ENCODE measurements around the gene GCHFR. TPM values are rescaled to one million over a fixed set of nuclear protein-coding genes. Genes with fewer than 3 reads are reported as not detected.
A peak's percentile ranks its signal among the peaks of the same experiment; 100 is the strongest.

GCHFR gene
- total and polyA plus RNA-seq, 2 of the 4 experiments (the other 2 are of a cell fraction): 2.3 to 6.5 TPM

DNA sequence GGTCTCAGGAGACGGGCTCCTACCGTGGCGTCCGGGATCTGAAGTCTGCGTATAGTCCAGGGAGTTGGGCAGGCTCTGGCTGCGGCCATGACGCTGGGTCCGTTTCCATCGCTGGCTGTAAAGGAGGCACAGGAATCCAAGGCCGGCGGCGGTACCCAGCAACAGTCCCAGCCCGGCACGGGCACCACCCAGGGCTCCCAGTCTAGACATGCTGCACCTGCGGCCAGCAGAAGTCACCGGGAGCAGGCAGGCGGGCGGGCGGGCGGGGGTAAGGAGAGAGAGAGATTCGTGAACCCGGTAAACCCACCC lies 9.3 kb upstream of the GCHFR start:
- H3K23ac ChIP-seq (ENCODE audit: low read depth, low read length): peak overlapping the region; percentile 11; the same call in 1 of the 2 replicates
- TF ChIP-seq RFX5 (IDR thresholded peaks at IDR 0.05; ENCODE audit: low read depth, low read length) (no peak), MXI1 (IDR thresholded peaks at IDR 0.05; ENCODE audit: borderline replicate concordance, low read depth, low read length) (0 out of 2 replicates have a peak, but pooled peaks have one; percentile 19)
- no peaks in the 10 kb centered on the region for H3K9me3 ChIP-seq (ENCODE audit: control insufficient read depth, insufficient read depth, low read length)
- peak overlapping the region; percentile 67; the same call in 1 of the 2 replicates for H4K5ac ChIP-seq (ENCODE audit: low read depth, low read length)
- no peak for DNase-seq
- peak overlapping the region; percentile 85 for H2AK9ac ChIP-seq (replicated peaks; ENCODE audit: low read depth, low read length, poor library complexity)
- peak overlapping the region; percentile 65 for H3K9ac ChIP-seq (ENCODE audit: low read depth, low read length)
- H3K36me3 ChIP-seq (ENCODE audit: control insufficient read depth, insufficient read depth, low read length): peaks cover 14% of the 10 kb centered on the region
- H2BK20ac ChIP-seq (ENCODE audit: low read depth, low read length): no peak overlapping the region
- no peaks in the 10 kb centered on the region for H3K27me3 ChIP-seq (ENCODE audit: control insufficient read depth, insufficient read depth, low read length)
- H3K18ac ChIP-seq (ENCODE audit: low read depth, low read length): no peak overlapping the region
- CTCF ChIA-PET: no interaction called here
- peak overlapping the region; percentile 62; the same call in 1 of the 2 replicates for H3K27ac ChIP-seq (ENCODE audit: insufficient read depth, low read length)
- H3K79me1 ChIP-seq (ENCODE audit: low read depth in 1 of 2, low read length in 2 of 2): peaks cover 6 to 38% of the 10 kb centered on the region in 2 experiments; a peak in 3 of 4 replicates
- dilution Hi-C loops (cut with HindIII; ENCODE audit: low sequenced_read_pairs, unreplicated experiment) (no loop called here), intact Hi-C loops (cut with micrococcal nuclease) (no loop called here), in situ Hi-C loops (cut with MboI; ENCODE audit: low sequenced_read_pairs) (no loop called here)
- peak overlapping the region; percentile 87 to 89; a peak in 3 of 4 replicates for H4K8ac ChIP-seq (ENCODE audit: low read depth in 2 of 2, low read length in 2 of 2)
- WGBS, 2 experiments (ENCODE audit: extremely low coverage in 2 of 2, insufficient read length in 1 of 2): 2% methylated on average over 8 of the region's 22 CpGs; no CpG with 5 or more reads in 1 of the 2 experiments
- H2AFZ ChIP-seq (replicated peaks; ENCODE audit: low read length, poor library complexity): peak overlapping the region; percentile 99
- H2BK5ac ChIP-seq (ENCODE audit: low read depth, low read length, poor library complexity, severe bottlenecking): no peak overlapping the region
- peaks cover 1% of the 10 kb centered on the region; the same call in 1 of the 2 replicates for H3K4me1 ChIP-seq (ENCODE audit: control insufficient read depth, insufficient read depth, low read length)
- POLR2A ChIA-PET (ENCODE audit: unreplicated experiment): no interaction called here
- H3K9me1 ChIP-seq (ENCODE audit: insufficient read depth, low read length): no peaks in the 10 kb centered on the region
- no peak overlapping the region for H2BK15ac ChIP-seq (ENCODE audit: low read depth, low read length)
- peak overlapping the region; percentile 31; the same call in 1 of the 2 replicates for H3K14ac ChIP-seq (replicated peaks; ENCODE audit: low read depth, low read length)
- ATAC-seq (ENCODE audit: low read depth): peak; percentile 42
- peak overlapping the region; percentile 87 for H3K4me3 ChIP-seq (ENCODE audit: insufficient read depth, low read depth, low read length)
- H2AK5ac ChIP-seq (ENCODE audit: low read depth, low read length): no peak overlapping the region; the same call in 1 of the 2 replicates
- H3K4ac ChIP-seq (ENCODE audit: low read depth, low read length): no peak overlapping the region
- no peaks in the 10 kb centered on the region for H4K20me1 ChIP-seq (ENCODE audit: insufficient read depth, low read length)
- BruUV-seq (replicated peaks): no TSS peak
- peak overlapping the region; percentile 26; the same call in 1 of the 2 replicates for H3K56ac ChIP-seq (ENCODE audit: extremely low read depth, insufficient read depth, low read length)
- H2BK120ac ChIP-seq (ENCODE audit: low read depth, low read length): no peak overlapping the region
- H4K91ac ChIP-seq (ENCODE audit: insufficient read depth, low read depth, low read length): no peak overlapping the region
- peak overlapping the region; percentile 100 for H3K4me2 ChIP-seq (ENCODE audit: low read depth, low read length)

All from IMR-90 (cell line).